ENCODE results near the gene ADAMTS19.
A peak's percentile ranks its signal among the peaks of the same experiment; 100 is the strongest.

The ADAMTS19 gene

DNA sequence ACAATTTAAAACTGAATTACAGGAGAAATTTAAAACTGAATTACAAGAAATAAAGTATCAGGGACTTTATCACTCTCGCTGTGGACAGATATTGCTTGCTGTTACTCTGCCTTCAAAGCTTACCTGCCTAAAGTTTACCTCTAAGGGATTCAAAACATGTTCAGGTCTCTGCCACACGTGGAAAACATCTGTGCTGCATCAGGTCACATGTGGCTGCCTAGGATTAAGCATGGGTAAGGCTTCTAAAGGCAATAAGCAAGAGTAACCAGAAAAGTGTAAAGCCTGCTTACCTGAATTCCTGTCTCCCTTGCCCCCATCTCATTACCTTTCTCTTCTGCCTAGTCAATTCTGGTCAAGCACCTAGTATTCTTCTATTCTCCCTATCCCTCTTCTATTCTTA, 306.7 kb downstream of the ADAMTS19 start:
- no peak for DNase-seq (ENCODE audit: low read depth in 2 of 2)

DNA sequence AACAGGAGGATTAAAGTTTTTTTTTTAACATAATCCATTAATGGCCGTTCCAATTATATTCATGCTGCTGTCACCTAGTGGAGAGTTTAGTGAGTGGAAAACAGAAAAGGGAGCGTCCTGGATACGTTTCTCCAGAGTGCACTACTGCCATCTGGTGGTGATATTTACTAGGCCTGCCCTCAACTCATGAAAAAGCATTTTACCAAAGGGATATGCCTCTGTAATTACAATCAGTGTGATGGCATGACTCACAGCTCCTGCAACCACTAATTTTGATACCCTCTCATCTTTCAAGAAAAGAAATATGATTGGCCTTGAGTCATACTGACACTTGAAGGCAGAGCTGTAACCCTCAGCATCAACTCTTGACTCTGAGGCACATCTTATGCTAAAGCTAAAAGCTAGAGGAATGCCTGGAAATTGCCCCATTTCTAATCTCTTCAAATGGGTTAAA, 307.9 kb downstream of the ADAMTS19 start:
- DNase-seq (ENCODE audit: low read depth in 2 of 2), result peak; percentile 36 to 58

DNA sequence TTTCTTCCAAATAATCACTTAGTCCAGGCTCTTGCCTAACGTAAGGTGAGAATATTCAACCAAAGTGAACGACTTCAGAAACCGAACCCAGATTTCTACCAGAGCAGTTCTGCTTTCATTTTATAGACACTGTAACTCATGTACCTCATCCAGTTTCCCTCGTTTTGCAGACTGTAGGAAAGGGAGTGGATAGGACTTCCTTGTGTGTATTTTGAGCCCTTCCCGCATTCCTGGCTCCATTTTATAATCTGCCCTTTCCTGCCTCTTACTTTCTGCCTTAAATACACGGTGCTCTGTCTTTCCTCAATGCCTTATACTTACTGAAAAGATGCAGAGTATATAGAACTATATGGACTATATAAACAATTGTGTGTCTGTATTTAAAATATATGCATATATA, 308.6 kb downstream of the ADAMTS19 start:
- no peak for DNase-seq (ENCODE audit: low read depth in 2 of 2)

DNA sequence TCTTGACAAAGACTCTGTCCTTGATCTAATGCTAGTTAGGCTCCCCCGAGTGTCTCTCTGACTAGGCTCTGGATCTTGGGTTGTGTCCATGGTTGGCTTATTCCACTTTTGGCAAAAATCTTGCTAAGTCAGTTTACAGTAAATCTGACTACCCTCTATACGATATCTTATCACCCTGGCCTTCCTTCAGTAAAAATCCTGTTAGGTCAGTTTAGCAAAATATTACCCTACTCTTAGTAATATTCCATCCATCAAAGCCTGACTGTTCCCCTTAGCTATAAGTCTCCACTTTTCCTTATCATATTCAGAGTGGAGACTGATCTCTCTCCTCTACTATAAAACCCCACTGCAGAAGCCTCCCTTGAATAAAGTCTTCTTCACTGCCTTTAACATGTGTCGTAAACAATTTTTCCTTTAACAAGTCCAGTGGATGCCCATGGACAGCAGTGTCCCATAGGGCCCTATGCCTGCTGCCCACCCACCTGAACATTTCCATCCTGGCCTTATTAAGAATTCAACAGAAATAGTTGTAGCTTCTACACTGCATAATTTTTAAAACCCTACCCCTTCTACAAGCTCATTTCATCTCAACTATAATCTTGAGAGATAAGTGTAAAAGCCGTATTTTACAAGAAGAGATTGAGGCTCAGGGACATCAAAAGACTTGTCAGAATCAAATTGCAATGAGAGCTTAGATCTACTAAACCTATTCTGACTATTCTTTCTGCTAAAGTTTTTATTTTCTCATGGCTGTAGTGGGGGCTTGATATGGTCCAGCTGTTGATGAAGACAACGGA, 310.1 kb downstream of the ADAMTS19 start:
- no peak for DNase-seq (ENCODE audit: low read depth in 2 of 2)

DNA sequence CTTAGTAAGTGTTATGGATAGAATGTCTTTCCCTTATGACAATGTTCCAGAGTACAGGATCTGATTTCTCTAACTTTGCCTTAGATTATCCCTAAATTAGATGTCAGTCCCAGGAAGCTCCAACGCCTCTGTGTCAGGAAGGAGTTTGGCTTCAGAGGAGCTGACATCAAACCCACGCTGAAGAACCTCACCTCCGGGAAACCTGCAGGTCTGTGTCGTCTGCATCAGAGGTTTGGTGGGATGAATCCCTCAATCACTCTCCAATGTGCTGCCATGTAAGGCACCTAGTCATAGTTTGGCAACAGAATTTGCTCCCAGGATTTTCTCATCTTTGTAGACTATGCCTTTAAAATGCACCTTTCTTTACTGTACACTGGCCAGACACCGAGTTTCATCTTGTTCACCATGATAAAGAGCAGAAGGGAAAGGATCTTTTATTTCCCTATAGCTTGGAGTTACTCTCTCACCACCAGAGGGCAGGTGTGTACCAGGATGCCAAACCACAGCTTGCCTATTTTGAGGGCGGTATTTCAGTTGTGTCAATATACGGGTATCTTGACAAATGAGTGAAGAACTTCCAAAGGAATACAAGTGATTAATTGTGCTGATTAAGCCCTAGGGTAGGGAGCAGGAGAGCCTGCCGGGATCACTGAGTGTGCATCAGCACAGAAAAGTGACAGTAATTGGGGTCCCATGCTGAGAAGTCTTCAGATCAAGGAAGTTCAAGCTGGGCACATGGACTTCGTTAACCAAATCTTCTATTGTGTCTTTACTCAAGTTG, 311.1 kb downstream of the ADAMTS19 start:
- DNase-seq (ENCODE audit: low read depth in 2 of 2), result peak; percentile 18 to 40

DNA sequence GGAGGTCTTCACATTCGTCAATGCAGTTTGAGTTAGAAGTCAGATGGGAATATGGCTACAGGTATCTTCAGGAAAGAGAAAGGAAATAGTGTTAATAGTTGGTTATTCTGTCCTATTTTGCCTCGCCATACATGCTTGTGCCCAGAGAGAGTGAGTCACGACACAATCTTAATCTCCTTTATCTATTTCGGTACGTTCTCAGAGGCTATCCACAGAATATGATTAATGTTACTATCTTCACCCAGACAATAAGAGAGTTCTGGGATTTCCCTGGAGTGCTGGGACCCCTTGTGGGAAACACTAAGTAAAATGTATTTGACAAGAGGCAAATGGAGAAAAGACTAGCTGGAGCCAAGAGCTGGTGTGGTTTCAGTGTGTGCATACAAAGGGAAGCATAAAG, 313.3 kb downstream of the ADAMTS19 start:
- DNase-seq (ENCODE audit: low read depth in 2 of 2), result no peak

DNA sequence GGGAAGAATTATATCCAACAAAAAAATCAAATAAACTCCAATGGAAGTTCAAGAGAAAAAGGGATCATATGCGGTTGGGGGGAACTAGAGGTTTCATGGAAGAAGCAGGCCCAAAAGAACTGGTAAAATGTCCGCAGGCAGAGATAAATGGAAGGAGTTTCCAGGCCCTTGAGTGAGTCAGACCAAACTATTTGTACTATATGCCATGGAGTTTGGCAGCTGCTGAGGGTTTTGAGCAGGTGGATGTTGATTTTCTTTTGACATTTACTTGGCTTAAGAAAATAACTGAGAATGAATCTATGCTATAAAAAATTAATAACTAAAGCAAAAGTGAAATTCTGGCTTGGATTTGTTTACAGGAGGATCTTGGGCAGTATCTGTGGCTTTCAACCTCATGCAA, 321.5 kb downstream of the ADAMTS19 start:
- no peak for DNase-seq (ENCODE audit: low read depth in 2 of 2)

All from stimulated activated CD4-positive, alpha-beta T cell treated with anti-CD3 and anti-CD28 coated beads, Interleukin-15, amount 100 ng/mL, for 48 hours (primary cell).